Fibroblast of lung (primary cell): Measurements from ENCODE around the gene ERI3. TPM values are rescaled to one million over a fixed set of nuclear protein-coding genes. Genes with fewer than 3 reads are reported as not detected.

Source experiments
- DNase-seq, 2 donors: peaks; one replicate each; pipeline versions ENCODE4 v3.0.0 to v3.0.0-alpha.2; 2010; ENCODE audit warnings: low read depth in 2 of 2
- H2AFZ ChIP-seq: 2 replicates; pipeline ENCODE4 v1.5.1; 2012; ENCODE audit warnings: low read length, control low read depth, inconsistent platforms
- H3K27ac ChIP-seq: 2 replicates; pipeline ENCODE4 v1.5.1; 2011; ENCODE audit warnings: low read length, control low read depth; ENCODE audit not compliant: insufficient read depth
- H3K27me3 ChIP-seq: 2 replicates; pipeline ENCODE4 v1.5.1; 2011; ENCODE audit warnings: mild to moderate bottlenecking, low read length; ENCODE audit not compliant: control insufficient read depth, insufficient read depth
- H3K36me3 ChIP-seq: 2 replicates; pipeline ENCODE4 v1.5.1; 2011; ENCODE audit warnings: low read length; ENCODE audit not compliant: control insufficient read depth, insufficient read depth
- H3K4me1 ChIP-seq: 2 replicates; pipeline ENCODE4 v1.5.1; 2011; ENCODE audit warnings: low read length; ENCODE audit not compliant: control insufficient read depth, insufficient read depth; ENCODE audit errors: extremely low read depth
- H3K4me2 ChIP-seq: 2 replicates; pipeline ENCODE4 v1.5.1; 2011; ENCODE audit warnings: low read length, control low read depth; ENCODE audit not compliant: insufficient read depth; ENCODE audit errors: extremely low read depth
- H3K4me3 ChIP-seq, 4 experiments: fragments of 200-600 bp in 1 of 4; sonication (generic) in 1 of 4; replicated peaks in 1 of 4; 2 replicates each; pipeline ENCODE4 v1.5.1; 2011 to 2016; ENCODE audit warnings: low read length in 4 of 4, low read depth in 3 of 4, mild to moderate bottlenecking in 3 of 4, control low read depth in 2 of 4, inconsistent platforms in 1 of 4, mixed read lengths in 1 of 4; ENCODE audit not compliant: insufficient read depth in 1 of 4; ENCODE audit errors: control extremely low read depth in 1 of 4
- H3K79me2 ChIP-seq: 2 replicates; pipeline ENCODE4 v1.5.1; 2012; ENCODE audit warnings: mild to moderate bottlenecking, low read length, inconsistent platforms; ENCODE audit not compliant: control insufficient read depth, insufficient read depth
- H3K9ac ChIP-seq: 2 replicates; pipeline ENCODE4 v1.5.1; 2011; ENCODE audit warnings: mild to moderate bottlenecking, low read length, control low read depth; ENCODE audit not compliant: insufficient read depth
- H3K9me3 ChIP-seq: 2 replicates; pipeline ENCODE4 v1.5.1; 2012; ENCODE audit warnings: low read depth, low read length; ENCODE audit not compliant: control insufficient read depth, insufficient read depth
- H4K20me1 ChIP-seq: 2 replicates; pipeline ENCODE4 v1.5.1; 2011; ENCODE audit warnings: low read length; ENCODE audit not compliant: control insufficient read depth, insufficient read depth; ENCODE audit errors: extremely low read depth
- EZH2 ChIP-seq: IDR thresholded peaks from 2 replicates; pipeline ENCODE4 v1.5.1; 2012; ENCODE audit warnings: low read length, control low read depth, mild to moderate bottlenecking; ENCODE audit errors: missing control alignments
- polyA plus RNA-seq, 2 donors: library from polyadenylated mRNA; depleted of rRNA in 1 of 2; stranded (reverse) in 1 of 2; unstranded in 1 of 2; fragments of >200 nt; gene quantifications; 2 replicates each; pipeline ENCODE4 v1.2.1, GENCODE V29; 2011 to 2012; ENCODE audit warnings: missing spikeins in 1 of 2
- total RNA-seq: library from RNA; depleted of rRNA; stranded (reverse); fragments of >200 nt; gene quantifications from 2 replicates; pipeline ENCODE4 v1.2.1, GENCODE V29; 2014
- TF ChIP-seq, protein P1 (sequence below), 2 donors: IDR thresholded peaks in 1 of 2; conservative IDR thresholded peaks in 1 of 2; 1 replicate in 1 of 2; 2 replicates in 1 of 2; pipeline ENCODE4 v1.5.1; 2011 to 2012; ENCODE audit warnings: low read length in 2 of 2, control low read depth in 1 of 2, inconsistent platforms in 1 of 2, low read depth in 1 of 2, mild to moderate bottlenecking in 1 of 2

The ERI3 gene
- total and polyA plus RNA-seq, 2 donors (not counting 1 experiment from before 2014, with no cell fraction given), result 43.4 to 44.9 TPM

DNA sequence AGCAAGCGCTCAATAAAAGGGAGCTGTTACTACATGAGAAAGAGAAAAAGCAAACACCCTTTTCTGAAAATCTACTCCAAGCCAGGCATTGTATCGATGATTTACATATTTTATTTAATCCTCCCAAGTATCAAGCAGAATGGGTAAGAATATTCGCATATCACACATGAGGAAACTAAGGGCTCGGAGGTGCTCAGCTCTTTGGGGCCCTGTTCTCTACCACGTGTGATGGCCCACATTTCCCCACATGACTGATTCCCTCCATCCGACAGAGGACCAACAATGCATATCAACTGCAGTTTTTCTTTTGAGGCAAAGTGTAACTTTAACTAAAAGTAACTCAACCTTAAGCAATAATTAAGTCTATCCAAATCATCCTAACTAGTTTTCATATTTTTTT lies 8.2 kb downstream of the ERI3 start:
- no peak overlapping the region for H3K4me3 ChIP-seq
- H3K4me2 ChIP-seq, result no peak overlapping the region
- no peak for TF ChIP-seq EZH2
- TF ChIP-seq, protein P1, sequence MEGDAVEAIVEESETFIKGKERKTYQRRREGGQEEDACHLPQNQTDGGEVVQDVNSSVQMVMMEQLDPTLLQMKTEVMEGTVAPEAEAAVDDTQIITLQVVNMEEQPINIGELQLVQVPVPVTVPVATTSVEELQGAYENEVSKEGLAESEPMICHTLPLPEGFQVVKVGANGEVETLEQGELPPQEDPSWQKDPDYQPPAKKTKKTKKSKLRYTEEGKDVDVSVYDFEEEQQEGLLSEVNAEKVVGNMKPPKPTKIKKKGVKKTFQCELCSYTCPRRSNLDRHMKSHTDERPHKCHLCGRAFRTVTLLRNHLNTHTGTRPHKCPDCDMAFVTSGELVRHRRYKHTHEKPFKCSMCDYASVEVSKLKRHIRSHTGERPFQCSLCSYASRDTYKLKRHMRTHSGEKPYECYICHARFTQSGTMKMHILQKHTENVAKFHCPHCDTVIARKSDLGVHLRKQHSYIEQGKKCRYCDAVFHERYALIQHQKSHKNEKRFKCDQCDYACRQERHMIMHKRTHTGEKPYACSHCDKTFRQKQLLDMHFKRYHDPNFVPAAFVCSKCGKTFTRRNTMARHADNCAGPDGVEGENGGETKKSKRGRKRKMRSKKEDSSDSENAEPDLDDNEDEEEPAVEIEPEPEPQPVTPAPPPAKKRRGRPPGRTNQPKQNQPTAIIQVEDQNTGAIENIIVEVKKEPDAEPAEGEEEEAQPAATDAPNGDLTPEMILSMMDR (conservative IDR thresholded peaks at IDR 0.05 in 1 of 2, IDR thresholded peaks at IDR 0.05 in 1 of 2; ENCODE audit: low read depth in 1 of 2, low read length in 2 of 2), result no peak
- no peaks in the 10 kb centered on the region for H3K36me3 ChIP-seq
- H2AFZ ChIP-seq, result no peak overlapping the region
- H3K4me1 ChIP-seq, result no peaks in the 10 kb centered on the region
- no peak overlapping the region for H3K9ac ChIP-seq
- no peaks in the 10 kb centered on the region for H3K9me3 ChIP-seq
- DNase-seq, result no peak
- no peaks in the 10 kb centered on the region for H3K27me3 ChIP-seq
- H3K79me2 ChIP-seq, result peaks cover 4% of the 10 kb centered on the region
- no peak overlapping the region for H3K27ac ChIP-seq
- H4K20me1 ChIP-seq, result peaks cover 4% of the 10 kb centered on the region

DNA sequence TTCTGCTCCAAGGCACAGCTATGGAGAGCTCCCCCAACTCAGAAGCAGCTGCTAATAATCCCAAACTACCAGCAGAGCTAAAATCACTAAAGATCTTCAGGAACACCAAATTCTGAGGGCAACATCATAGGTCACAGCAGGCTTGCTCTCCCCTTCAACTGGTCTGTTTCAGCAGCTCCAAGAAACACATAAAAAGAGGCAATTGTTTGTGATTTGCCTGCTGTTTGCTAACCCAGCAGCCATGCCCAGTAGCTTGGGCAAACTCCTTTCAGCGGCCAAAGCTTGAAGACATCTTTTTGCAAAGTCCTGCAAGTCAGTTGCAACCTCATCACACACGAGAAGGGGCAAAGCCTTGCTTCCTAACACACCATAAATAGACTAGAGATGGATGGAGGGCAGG lies 8.9 kb downstream of the ERI3 start:
- Histone ChIP-seq H3K36me3 (no peaks in the 10 kb centered on the region), H3K4me3 (no peak overlapping the region), H3K4me2 (no peak overlapping the region), H3K9ac (no peak overlapping the region), H3K79me2 (peaks cover 4% of the 10 kb centered on the region), H3K27me3 (no peaks in the 10 kb centered on the region), H3K9me3 (no peaks in the 10 kb centered on the region), H3K27ac (no peak overlapping the region), H2AFZ (no peak overlapping the region), H4K20me1 (peaks cover 4% of the 10 kb centered on the region), H3K4me1 (no peaks in the 10 kb centered on the region)
- no peak for DNase-seq
- TF ChIP-seq, protein P1 (conservative IDR thresholded peaks at IDR 0.05 in 1 of 2, IDR thresholded peaks at IDR 0.05 in 1 of 2; ENCODE audit: low read depth in 1 of 2, low read length in 2 of 2), result no peak
- no peak for TF ChIP-seq EZH2

DNA sequence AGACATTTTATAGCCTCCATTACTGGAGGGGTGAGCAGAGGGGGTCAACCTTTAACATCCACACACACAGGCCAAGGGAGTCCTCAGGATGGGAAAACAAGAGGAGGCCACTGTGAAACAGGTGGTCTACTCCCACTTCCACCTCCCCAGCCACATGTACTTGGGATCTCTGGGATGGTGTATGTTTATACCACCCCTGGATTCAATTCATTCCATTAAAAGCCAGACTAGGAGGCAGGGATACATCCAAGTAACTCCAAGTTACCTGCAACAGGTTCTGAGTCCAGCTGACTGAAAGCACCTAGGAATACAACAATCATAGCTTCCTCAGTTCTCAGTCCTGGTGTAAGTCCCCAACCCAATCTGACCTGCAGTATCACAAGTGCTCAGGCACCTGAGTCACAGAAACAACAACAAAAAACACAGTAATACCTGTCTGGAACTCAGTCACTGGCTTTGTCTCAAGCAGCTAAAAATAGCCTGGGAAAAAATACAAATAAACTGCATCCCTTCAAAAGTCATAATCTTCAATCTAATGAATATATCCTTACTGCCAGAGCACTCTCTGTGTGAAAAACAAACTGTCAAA lies 9.8 kb downstream of the ERI3 start:
- Histone ChIP-seq H3K36me3 (no peaks in the 10 kb centered on the region), H2AFZ (no peak overlapping the region), H3K27me3 (no peaks in the 10 kb centered on the region), H3K4me3 (no peak overlapping the region), H3K4me2 (no peak overlapping the region), H3K9me3 (no peaks in the 10 kb centered on the region), H3K4me1 (no peaks in the 10 kb centered on the region), H4K20me1 (peaks cover 4% of the 10 kb centered on the region), H3K9ac (no peak overlapping the region), H3K27ac (no peak overlapping the region), H3K79me2 (peaks cover 4% of the 10 kb centered on the region)
- no peak for DNase-seq
- TF ChIP-seq, protein P1 (conservative IDR thresholded peaks at IDR 0.05 in 1 of 2, IDR thresholded peaks at IDR 0.05 in 1 of 2; ENCODE audit: low read depth in 1 of 2, low read length in 2 of 2), result no peak
- TF ChIP-seq EZH2, result no peak
